Stimulated activated CD4-positive, alpha-beta T cell treated with anti-CD3 and anti-CD28 coated beads, TNF-alpha, amount 100 ng/mL, for 1 hour (primary cell): Measurements from ENCODE around the gene GPR146.

Experiments used
- DNase-seq, 3 donors: peaks; one replicate each; pipeline ENCODE4 v3.0.0-alpha.2; 2020; ENCODE audit warnings: low read depth in 3 of 3, low spot score in 1 of 3

The GPR146 gene

DNA sequence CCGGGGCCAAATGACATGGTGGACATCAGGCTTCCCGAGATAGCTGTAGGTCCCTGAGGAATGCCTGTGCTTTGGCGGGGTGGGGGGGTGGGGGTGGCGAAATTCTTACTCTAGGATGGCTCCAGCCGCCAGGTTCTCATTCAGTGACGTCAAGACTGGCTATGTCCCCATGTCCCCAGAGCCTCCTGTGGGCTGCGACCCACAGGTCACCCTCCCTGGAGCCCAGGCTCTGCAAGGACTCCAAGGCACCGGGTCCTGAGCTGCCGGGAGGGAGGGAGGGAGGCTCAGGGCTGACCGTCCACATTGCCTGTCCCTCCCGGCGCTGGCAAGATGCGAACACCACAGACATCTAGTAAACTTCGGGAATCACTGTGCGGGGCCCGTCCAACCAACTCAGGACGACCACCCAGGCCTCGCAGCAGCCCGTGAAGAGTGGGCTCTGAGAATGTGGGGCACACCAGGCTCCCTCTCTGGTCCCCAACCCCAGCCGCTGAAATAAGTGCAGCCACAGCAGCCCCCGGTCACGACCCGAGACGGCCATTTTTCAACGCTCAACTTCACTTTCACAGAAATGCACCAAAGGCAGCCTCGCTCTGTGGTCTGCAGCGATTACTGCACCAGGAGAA, 12.6 kb downstream of the GPR146 start:
- DNase-seq = no peak

DNA sequence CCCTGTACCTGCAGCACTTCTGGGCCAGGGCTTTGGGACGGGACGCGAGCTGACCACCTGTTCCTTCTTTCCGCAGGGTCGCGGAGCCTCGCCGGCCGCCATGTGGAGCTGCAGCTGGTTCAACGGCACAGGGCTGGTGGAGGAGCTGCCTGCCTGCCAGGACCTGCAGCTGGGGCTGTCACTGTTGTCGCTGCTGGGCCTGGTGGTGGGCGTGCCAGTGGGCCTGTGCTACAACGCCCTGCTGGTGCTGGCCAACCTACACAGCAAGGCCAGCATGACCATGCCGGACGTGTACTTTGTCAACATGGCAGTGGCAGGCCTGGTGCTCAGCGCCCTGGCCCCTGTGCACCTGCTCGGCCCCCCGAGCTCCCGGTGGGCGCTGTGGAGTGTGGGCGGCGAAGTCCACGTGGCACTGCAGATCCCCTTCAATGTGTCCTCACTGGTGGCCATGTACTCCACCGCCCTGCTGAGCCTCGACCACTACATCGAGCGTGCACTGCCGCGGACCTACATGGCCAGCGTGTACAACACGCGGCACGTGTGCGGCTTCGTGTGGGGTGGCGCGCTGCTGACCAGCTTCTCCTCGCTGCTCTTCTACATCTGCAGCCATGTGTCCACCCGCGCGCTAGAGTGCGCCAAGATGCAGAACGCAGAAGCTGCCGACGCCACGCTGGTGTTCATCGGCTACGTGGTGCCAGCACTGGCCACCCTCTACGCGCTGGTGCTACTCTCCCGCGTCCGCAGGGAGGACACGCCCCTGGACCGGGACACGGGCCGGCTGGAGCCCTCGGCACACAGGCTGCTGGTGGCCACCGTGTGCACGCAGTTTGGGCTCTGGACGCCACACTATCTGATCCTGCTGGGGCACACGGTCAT, 13.3 kb downstream of the GPR146 start:
- no peak for DNase-seq

DNA sequence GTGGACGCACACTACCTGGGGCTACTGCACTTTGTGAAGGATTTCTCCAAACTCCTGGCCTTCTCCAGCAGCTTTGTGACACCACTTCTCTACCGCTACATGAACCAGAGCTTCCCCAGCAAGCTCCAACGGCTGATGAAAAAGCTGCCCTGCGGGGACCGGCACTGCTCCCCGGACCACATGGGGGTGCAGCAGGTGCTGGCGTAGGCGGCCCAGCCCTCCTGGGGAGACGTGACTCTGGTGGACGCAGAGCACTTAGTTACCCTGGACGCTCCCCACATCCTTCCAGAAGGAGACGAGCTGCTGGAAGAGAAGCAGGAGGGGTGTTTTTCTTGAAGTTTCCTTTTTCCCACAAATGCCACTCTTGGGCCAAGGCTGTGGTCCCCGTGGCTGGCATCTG, 14.0 kb downstream of the GPR146 start:
- no peak for DNase-seq

DNA sequence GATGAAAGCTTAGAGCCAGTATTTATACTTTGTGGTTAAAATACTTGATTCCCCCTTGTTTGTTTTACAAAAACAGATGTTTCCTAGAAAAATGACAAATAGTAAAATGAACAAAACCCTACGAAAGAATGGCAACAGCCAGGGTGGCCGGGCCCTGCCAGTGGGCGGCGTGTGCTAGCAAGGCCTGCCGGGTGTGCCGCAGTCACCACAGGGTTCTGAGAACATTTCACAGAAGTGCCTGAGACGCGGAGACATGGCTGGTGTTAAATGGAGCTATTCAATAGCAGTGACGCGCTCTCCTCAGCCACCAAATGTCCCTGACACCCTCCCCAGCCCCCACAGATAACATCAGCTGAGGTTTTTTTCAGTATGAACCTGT, 14.5 kb downstream of the GPR146 start:
- no peak for DNase-seq

DNA sequence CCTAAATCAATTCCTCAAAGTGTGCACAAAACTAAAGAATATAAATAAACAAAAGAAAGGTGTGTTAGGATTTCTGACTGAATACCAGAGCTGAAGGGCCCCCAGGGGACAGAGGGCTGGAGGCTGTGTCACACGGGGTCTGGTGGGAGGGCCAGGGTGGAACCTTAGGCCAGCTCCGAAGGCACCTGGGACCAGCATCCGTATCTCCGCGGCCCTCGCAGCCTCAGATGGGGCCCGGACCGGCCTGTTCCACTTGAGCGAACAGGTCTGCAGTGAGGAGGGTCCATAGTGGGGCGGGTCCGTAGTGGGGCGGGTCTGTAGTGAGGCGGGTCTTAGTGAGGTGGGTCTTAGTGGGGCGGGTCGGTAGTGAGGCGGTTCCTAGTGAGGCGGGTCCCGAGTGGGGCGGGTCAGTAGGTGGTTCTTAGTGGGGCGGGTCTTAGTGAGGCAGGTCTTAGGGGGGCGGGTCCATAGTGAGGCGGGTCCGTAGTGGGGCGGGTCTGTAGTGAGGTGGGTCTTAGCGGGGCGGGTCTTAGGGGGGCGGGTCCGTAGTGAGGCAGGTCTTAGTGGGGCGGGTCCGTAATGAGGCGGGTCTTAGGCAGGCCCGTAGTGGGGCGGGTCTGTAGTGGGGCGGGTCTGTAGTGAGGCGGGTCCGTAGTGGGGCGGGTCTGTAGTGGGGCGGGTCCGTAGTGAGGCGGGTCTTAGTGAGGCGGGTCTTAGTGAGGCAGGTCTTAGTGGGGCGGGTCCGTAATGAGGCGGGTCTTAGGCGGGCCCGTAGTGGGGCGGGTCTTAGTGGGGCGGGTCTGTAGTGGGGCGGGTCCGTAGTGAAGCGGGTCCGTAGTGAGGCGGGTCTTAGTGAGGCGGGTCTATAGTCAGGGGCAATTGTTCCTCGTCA, 15.1 kb downstream of the GPR146 start:
- no peak for DNase-seq

DNA sequence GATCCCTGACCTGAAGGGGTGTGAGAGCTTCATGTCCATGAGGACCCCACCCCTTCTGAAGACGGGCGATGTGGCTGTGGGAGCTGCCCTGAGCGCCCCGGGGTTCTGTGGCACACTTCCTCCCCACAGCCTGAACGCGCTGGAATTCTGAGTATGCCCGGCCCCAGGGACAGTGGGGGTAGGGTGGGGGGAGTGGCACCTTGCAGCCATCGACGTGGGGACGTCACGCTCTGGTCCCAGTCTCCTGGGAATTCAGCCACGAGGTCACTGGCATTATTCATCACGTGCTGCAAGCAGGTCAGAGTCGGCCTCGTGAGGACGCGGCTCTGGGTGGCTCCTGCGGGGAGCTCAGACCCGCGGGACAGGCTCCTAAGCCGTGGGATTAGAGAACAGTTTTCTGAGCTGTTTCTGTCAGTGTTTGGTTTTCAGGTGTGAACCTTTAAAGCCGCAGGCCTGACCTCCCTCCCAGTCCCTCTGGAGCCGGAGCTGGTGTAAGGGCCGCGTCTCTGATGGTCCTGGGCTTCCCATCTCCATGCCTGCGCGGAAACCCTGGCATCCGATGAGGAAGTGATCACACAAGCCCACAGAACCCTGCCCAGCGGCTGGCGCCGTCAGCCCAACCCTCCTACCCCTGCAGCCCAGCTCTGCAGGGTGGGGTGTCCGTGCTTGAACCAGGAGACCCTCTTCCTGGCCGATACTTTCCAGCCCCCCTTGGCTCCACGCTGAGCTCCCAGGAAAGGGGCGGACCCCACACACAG, 16.1 kb downstream of the GPR146 start:
- DNase-seq = no peak

DNA sequence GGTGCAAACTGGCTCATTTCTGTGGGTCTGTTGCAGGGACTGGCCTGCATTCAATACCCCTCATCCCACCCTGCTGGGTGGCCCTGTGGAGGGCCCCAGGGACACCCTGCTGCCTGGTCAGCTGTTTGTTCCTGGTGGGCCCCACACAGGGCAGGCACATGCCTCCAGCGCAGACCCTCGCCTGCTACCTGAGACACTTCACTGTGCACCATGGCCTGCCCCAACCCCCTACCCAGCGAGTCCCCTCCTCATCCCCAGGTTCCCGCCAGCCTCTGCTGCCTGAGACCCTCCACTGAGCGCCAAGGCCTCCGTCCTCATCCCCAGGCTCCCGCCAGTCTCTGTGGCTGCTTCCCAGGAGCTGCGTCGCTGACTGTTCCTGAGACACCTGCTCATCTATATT, 16.8 kb downstream of the GPR146 start:
- no peak for DNase-seq

DNA sequence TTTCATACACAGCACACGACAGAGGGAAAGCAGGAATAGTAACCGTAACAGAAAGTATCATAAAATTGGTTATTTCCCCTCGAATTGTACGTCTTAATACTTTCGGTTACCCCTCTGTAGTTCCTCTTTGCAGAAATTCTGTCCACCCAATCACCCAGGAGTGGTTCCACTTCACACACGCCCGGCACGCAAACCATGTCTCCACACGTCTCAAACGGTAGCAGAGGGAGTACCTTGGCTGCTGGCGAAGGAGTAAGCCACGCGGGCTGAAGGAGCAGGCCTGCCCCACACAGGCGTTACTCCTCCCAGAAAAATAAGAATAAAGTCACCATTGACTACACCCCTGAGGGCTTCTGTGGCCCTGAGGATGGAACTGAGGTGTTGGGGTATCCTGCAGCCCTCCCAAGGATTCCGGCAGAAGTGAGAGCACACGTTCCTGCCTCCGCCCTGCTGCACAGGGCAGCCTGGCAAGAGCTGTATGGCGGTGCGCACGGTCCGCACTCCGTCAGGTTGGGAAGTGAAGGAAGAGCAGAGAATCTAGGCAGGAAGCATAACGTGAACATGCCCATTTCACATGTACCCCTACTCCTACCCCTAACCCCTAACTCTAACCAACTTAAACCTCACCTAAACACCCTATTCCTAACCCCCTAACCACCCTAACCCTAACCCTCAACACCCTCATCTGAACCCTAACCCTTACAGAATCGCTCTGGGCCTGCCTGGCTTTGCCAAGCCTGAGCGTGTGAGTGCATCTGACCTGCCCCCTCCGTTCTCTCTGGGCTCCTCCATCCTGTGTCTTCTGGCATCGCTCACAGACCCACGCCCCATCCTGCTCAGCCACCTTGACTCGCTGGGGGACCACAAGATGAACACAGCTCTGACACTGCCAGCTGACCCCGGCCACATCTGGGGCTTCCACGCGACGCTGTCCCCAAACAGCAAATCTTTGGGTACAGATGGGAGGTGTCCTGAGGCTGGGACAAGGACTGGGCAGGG, 18.2 kb downstream of the GPR146 start:
- DNase-seq = no peak

DNA sequence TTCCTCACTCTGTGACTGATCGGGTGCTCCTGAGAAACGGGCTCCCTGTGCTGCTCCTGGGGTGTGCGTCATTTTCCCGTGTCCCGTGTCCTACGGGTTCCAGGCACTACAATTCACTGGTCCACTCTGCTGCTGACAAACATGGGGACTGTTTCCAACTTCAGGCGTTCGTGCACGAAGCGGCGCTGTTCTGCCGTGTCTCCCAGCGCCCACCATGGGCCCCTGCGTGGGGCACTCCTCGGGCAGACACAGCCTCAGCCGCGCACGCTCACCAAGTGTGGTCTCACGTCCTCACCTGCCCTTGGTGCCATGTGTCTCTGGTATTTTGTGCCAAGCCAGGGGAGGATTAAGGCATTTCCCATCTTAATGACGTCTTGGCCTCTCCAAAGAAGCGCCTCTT, 19.0 kb downstream of the GPR146 start:
- no peak for DNase-seq

DNA sequence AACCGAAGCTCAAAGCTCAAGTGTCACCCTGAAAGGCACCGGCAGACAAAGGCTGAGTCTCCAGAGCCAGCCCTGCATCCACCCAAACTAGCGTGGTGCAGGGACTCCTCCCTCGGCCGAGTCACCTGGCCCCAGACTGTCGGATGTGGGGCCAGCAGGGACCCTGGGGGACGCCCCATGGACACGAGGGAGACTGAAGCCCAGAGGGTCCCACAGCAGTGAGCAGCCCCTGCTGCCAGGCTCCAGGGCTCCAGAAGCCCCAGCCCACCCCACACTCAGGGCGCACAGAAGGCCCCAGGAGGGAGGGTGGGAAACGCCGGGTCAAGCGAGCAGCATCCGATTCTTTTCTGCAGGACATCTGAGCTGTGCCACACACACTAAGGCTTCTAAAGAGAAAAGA, 20.2 kb downstream of the GPR146 start:
- no peak for DNase-seq

DNA sequence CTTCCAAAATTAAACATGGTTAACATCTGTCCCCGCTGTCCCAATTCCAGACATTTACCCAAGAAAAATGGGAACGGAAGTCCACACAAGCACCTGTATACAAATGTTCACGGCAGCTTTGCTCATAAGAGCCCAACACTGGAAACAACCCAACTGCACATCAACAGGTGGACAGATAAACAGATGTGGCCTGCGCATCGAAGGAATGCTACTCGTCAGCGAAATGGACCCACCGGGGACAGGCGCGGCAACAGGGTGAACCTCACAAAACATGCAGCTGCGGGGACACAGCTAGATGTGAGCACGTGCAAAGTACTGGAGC, 20.9 kb downstream of the GPR146 start:
- no peak for DNase-seq

DNA sequence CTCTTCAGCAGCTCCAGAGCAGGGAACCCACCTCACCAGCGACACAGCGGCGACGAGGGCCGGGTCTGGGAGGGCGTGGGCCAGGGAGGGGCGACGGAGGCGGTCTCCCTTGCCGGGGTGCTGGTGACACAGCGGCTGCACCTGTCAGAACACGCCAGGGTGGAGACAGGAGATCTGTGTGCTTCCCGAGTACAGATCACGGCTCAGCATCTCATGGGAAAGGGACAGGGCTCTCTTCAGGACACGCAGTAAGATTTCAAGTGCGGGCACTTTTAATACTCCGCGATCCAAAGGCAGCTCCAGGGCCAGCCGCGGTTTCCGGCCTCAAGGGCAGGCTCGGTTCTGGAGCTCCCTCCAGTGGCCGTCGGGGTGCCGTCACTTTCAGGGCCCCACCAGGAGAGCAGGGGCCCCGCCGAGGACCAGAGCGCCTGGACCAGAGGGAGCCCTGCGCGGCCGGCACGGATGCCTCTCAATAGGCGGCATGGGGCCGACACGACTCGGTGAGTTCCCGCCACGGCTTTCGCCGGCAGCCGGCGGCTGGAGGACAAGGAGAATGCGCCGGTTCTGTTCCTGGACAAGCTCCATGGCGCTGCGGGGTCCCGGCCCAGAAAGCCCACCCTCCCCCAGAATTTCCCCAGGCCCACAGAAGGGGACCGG, 21.4 kb downstream of the GPR146 start:
- DNase-seq = peak; percentile 52 to 72 (median 60)

DNA sequence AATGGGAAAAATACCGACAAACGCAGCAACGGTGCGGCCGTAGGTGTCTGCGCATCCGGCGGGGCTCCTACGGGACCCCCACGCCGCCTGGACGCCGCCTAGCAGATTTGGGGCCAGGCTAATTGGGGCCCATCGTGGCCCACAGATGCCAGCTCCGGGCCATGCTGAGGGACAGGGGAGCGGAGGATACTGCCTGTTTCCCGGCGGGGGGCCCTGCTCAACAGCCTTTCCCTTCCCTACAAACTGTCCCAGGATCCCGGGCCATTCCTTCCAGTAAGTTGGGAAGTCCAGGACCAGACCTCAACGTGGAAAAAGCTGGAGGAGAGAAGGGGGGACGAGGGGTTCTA, 21.9 kb downstream of the GPR146 start:
- DNase-seq = no peak

DNA sequence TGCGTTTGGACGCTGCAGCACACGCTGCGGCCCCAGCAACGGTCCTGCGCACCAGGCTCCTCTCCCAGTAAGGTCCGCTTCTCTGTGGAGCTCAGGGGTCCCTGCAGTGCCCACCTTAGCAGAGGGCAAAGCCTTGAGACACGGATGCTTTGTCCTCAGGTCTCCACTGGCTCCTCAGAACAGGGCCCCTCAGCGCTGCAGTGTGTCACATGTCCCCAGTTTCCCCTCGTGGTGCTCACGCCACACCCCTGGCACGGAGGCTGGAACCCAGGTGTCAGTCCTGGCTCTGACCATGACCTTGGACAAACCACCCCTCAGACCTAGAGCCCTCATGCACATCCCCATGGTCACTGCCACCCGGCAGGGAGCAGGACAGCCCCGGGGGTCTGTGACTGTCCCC, 23.7 kb downstream of the GPR146 start:
- DNase-seq = no peak

DNA sequence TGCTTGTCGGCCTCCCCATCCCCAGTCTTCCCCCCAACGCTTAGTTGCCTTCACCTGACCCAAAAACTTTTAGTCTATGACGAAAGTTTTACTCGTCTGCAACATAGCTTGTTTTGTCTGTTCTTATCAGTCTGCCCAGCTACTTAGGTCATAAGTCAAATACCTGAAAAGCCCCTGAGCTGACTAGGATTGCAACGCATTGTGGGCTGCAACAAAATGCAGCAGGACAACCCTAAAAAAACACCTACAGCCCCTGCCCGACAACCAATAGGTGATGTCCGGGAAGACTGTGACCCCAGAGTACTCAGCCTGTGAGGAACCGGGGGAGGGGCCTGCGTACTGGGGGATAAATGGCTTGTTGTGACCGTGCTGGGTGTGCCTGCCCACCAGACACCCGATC, 24.3 kb downstream of the GPR146 start:
- DNase-seq = no peak

DNA sequence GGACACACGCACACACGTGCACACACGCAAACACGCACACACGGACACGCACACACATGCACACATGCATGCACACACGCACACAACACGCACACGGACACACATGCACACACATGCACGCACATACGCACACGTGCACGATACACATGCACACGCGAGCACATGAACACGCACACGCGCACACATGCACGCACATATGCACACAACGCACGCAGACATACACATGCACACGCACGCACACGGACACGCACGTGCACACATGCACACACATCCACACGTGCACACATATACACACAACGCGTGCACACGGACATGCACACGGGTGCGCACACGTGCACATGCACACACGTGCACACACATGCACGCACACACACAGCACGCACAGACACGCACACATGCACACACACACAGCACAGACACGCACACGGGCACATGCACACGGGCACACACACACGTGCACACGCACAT, 26.2 kb downstream of the GPR146 start:
- DNase-seq = no peak

DNA sequence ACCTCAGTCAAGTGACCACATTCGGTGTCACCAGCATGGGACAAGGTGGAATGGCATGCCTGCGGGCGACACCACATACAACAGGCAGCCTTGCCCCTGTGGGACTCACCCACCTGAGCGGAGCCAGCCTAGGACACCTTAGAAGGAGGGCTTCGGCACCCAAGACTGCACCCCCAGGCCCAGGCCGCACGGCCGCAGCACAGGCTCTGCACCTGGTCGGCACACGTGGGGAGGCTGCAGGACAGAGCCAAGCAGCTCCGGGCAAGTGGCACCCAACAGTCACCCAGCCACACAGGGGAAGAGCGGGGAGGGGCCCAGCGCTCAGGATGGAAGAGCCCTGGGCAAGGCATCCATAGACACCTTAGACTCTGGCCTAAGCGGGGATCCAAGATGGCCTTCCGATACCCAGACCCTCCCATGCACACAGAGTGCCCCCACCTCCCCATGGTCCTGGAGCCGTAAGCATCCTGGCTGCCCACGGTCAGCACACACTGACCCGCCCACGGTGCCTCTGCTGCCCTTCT, 27.4 kb downstream of the GPR146 start:
- no peak for DNase-seq

DNA sequence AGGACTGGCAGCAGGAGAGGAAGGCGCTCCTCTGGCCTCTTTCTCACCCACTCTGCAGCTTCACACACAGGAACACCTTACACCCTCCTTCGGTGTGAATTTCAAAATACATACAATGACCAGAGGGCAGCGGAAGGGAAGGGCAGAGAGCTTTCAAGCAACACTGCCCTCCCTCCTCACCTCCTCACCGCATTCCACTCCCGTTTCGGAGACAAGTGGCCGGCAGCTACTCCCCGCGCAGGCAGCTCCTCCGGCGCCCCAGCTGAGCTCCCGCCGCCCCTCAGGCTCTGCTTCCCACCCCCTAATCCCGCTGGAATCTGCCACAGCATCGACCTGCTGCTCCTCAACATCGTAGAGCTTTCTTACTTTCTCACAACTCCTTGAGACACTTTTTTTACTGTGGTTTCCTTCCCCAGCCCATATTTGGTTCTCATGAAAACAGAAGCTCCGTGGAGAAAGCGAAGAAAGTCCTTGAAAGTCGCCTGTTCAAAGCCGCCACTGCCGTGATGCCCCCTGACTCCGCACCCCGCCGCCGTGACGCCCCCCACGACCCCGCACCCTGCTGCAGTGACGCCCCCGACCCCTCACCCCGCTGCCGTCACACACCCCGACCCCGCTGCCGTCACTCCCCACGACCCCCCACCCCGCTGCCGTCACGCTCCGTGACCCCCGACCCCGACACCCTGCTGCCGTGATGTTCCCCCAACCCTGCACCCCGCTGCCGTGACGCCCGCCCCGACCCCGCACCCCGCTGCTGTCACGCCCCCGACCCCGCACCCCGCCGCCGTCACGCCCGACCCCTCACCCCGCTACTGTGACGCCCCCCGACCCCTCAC, 29.0 kb downstream of the GPR146 start:
- no peak for DNase-seq
